Measurements from ENCODE around the gene RFPL4AL1.
"Not testable (repeated sequence)": the region's sequence is repeated elsewhere in the genome, so short reads cannot be mapped to it uniquely, and the experiment has no call there.

The RFPL4AL1 gene

DNA sequence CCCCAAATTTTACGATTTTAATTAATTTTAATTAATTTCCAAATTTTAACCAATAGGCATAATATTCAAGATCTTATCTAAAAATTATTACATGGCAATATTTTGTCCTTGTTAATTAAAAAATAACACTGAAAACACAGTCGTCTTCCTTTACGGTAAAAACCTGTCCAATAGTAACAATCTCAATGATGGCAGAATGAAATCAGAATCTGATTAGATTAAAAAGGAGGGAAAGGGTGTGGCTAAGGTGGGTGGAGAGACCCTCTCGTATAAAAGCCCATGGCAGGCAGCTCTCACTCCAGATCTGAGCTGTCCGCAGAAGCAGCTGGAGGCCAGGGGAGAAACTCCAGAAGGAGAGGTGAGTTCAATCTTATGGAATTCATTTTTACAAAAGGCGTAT, at the start of gene RFPL4AL1:
Gene RFPL4AL1, plus strand, starts transcription at position 301 of the 400 bp plus-strand sequence. CDS start 2,687 bp downstream, outside the sequence.
- DNase-seq (ENCODE audit: low spot score), result not testable (repeated sequence)

DNA sequence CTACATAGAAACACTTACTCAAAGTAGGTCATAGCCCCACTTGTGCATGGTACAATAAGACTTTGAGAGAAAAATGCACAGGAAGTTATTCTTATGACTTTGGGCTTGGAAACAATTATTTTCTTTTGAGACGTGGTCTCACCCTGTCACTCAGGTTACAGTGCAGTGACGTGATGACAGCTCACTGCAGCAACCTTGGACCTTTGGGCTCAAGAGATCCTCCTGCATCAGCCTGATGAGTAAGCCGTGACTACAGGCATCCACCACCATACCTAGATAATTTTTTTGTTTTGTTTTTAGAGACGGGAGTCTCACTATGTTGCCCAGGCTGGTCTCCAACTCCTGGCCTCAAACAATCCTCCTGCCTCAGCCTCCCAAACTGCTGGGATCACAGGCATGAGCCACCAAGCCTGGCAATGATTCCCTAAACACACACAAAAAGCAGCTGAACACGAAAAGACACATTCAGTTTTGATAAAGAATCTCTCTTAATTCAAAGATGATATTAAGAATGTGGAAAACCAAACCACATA, 48.6 kb upstream of the RFPL4AL1 start:
- no peak for DNase-seq (ENCODE audit: low spot score)

DNA sequence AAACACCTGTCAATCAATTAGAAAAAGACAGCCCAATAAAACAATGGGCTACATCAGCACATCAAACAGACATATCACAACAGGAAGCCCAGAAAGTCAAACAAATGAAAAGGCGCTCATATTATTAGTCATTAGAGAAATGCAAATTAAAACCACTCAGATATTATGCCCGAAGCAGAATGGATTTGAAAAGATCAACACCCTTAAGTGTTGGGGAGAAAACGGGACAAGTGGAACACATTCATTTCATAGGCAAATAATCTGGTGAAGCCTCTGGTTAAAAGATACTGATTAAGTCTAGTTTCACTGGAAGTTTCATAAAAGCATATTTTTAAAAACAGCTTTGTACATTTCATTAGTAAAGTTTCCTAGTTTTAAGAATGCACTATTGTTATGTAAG, 48.1 kb upstream of the RFPL4AL1 start:
- no peak for DNase-seq (ENCODE audit: low spot score)

DNA sequence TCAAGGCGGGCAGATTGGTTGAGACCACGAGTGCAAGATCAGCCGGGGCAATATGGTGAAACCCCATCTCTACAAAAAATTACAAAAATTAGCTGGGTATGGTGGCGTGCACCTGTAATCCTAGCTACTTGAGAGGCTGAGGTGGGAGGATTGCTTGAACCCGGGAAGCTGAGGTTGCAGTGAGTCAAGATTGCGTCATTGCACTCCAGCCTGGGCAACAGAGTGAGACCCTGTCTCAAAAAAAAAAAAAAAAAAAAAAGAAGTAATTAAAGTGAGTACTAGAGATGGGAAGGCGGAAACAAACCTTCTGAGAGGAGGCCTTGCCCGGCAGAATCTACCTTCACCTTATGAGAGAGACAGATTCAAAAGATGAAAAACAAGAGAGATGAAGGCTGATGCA, 45.4 kb upstream of the RFPL4AL1 start:
- DNase-seq (ENCODE audit: low spot score), result no peak

DNA sequence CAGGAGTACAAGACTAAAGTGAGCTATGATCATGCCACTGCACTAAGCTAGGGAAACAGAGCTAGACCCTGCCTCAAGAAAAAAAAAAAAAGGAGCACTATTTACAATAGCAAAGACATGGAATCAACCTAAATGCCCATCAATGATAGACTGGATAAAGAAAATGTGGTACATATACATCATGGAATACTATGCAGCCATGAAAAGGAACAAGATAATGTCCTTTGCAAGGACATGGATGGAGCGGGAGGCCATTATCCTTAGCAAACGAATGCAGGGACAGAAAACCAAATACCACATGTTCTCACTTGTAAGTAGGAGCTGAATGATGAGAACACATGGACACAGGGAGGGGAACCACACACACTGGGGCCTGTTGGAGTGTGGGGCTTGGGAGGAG, 38.5 kb upstream of the RFPL4AL1 start:
- not testable (repeated sequence) for DNase-seq (ENCODE audit: low spot score)

DNA sequence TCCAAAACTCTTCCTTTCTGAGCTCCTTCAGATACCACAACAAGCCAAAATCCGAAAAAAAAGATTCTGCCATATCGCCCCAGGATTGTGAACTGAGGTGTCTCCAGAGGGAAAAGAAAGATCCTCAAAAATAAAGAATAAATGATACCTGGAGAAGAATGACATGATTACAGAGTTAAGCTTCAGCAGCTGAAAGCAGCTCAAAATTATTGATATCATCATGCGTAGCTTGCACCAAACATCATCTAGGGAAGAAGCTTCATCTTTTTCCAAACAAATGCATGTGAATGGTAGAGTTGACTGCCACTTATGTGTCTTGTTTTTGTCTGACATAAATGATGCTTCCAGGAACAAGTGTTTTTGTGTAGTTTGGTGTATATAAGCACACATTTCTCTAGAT, 30.6 kb upstream of the RFPL4AL1 start, which contains the start of gene NLRP9:
Gene NLRP9, minus strand, starts transcription at position 101 of the 400 bp plus-strand sequence. Its CDS starts 28 bp downstream, at position 73.
- DNase-seq (ENCODE audit: low spot score), result no peak

DNA sequence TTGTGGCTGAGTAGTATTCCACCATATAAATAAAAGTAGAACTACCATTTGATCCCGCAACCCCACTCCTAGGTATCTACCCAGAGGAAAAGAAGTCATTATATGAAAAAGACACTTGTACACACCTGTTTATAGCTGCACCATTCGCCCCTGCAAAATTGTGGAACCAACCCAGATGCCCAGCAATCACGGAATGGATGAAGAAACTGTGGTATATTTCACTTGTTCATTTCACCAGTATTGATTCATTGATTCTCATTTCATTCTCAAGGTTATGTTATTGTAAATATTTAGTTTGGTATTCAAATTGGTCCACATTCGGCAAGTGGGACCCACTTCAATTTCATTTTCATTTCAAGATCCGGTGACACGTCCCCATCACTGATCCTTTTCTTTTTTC, 18.2 kb upstream of the RFPL4AL1 start:
- DNase-seq (ENCODE audit: low spot score), result no peak

DNA sequence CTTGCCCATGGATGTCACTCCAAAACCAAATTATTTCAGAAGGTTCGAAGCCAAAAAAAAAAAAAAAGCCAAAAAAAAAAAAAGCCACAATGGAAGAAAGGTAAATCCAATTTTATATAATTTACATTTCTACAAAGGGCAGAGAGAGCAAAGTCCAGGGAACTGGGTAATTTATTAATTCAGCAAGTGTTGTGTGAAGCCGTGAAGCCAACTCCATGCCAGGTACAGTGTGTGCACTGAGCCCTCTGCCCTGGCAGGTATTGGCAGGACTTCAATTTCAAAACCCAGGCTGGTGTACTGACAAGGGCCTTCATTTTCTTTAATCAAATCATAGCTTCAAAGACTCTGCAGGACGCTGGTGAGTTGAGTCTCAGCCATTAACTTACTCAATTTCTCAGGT, 15.5 kb upstream of the RFPL4AL1 start:
- DNase-seq (ENCODE audit: low spot score), result no peak

DNA sequence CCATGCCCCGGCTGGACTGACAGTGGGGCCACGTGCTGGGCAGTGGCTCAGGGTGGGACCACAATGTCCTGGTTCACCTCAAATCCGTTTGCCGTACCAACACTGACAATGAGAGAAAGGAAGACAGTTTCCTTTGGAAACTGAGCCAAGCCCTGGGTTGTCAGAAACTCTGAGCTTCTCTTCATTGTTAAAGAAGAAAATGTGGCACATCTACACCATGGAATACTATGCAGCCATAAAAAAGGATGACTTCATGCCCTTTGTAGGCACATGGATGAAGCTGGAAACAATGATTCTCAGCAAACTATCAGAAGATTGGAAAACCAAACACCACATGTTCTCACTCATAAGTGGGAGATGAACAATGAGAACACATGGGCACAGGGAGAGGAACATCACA, 12.1 kb upstream of the RFPL4AL1 start:
- DNase-seq (ENCODE audit: low spot score), result not testable (repeated sequence)

DNA sequence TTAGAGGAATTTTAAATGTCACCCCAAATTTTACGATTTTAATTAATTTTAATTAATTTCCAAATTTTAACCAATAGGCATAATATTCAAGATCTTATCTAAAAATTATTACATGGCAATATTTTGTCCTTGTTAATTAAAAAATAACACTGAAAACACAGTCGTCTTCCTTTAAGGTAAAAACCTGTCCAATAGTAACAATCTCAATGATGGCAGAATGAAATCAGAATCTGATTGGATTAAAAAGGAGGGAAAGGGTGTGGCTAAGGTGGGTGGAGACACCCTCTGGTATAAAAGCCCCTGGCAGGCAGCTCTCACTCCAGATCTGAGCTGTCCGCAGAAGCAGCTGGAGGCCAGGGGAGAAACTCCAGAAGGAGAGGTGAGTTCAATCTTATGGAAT, 10.1 kb upstream of the RFPL4AL1 start, which contains the start of gene RFPL4A:
Gene RFPL4A, plus strand, starts transcription at position 301 of the 400 bp plus-strand sequence. CDS start 2,704 bp downstream, outside the sequence.
- DNase-seq (ENCODE audit: low spot score), result not testable (repeated sequence)

DNA sequence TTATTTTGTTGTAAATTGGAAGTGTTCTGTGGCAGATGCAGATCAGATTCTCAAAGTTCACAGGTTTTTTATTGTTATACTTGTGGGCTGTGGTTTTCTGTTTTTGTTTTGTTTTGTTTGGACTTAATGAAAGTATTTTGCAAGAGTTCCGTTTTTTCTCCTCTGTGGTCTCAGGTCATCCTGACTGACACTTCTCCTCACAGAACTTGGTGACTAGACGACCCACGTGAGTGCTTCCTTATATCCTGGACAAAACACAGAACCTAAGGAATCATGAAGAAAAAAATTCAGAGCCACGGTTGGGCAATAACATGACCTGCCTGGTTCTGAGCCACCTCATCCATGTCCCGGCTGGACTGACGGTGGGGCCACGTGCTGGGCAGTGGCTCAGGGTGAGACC, 2.5 kb upstream of the RFPL4AL1 start:
- DNase-seq (ENCODE audit: low spot score), result peak; percentile 32

DNA sequence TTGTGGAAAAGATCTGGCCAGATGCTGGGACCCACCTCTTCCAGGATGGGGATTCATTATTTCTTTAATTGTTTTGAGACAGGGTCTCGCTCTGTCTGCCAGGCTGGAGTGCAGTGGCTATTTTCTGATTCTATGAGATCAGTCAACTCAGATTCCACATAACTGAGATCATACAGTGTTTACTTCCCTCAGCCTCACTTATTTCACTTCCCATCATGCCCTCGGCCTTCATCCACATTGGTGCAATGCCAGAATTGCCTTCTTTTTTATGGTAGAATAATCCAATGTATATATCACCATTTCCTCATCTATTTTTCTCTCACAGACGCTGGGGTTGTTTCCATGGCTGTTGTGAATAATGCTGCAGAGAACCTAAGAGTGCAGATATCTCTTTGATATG, 714 bp downstream of the RFPL4AL1 start:
- DNase-seq (ENCODE audit: low spot score), result not testable (repeated sequence)

DNA sequence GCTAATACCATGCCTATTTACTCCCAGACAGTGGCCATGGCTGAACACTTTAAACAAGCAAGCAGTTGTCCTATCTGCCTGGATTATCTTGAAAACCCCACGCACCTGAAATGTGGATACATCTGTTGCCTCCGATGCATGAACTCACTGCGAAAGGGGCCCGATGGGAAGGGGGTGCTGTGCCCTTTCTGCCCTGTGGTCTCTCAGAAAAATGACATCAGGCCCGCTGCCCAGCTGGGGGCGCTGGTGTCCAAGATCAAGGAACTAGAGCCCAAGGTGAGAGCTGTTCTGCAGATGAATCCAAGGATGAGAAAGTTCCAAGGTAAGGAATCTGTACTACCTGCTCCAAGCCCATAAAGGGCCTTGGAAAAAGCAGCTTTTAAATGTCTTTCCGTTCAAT, 8.6 kb downstream of the RFPL4AL1 start:
- DNase-seq (ENCODE audit: low spot score), result no peak

DNA sequence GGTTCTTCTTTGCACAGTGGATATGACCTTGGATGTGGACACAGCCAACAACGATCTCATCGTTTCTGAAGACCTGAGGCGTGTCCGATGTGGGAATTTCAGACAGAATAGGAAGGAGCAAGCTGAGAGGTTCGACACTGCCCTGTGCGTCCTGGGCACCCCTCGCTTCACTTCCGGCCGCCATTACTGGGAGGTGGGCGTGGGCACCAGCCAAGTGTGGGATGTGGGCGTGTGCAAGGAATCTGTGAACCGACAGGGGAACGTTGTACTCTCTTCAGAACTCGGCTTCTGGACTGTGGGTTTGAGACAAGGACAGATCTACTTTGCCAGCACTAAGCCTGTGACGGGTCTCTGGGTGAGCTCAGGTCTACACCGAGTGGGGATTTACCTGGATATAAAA, 9.4 kb downstream of the RFPL4AL1 start:
- no peak for DNase-seq (ENCODE audit: low spot score)

DNA sequence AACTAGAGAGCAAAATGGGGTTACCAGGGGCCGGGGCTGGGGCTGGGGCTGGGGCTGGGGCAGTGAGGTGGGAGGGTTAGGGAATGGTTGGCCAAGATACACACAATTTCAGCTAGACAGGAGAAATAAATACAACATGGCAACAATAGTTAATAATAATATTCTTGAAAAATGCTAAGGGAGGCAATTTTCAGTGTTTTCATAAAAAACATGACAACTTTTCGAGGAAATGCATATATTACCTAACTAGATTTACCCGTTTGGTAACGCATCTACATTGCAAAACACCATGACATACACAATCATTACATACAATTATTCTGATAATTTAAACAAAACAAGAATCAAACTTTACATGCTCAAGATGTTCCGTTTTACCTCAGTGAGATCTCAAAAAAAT, 12.2 kb downstream of the RFPL4AL1 start:
- DNase-seq (ENCODE audit: low spot score), result no peak

DNA sequence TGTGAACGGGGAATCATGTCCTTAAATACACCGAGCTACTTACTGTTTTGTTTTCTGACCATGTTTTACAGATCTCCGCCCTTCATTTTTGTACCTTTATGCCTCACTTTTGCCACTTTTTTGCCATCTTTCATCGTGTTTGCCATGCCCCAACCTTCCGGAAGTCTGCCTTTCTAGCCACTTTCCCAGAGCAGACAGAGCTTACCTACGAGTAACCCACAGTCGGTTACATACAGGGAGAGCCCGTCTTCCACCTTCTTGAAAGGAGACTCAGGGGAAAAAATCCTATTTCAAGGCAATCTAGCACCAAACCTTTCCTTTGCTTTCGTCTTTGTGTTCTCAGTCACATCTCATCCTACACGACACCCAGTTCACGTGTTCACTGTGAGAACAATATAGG, 26.1 kb downstream of the RFPL4AL1 start:
- no peak for DNase-seq (ENCODE audit: low spot score)

DNA sequence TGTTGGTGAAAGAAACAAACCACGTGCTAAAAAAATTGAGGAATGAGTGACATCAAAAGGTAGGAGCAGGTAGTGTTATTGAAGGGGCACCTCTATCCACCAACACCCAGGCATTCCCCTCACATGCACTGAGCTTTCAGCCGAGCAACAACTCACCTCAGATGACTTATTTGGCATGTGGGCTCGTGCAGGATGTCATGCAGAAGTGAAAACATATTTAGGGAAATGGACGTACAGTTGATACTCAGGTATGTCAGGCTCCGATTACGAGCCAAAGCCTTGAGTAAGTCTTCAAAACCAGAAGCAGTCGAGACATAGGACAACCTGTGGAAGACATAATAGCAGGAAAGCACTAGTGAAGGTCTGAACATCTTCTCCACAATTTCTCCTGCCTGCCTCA, 32.5 kb downstream of the RFPL4AL1 start:
- DNase-seq (ENCODE audit: low spot score), result peak; percentile 48

DNA sequence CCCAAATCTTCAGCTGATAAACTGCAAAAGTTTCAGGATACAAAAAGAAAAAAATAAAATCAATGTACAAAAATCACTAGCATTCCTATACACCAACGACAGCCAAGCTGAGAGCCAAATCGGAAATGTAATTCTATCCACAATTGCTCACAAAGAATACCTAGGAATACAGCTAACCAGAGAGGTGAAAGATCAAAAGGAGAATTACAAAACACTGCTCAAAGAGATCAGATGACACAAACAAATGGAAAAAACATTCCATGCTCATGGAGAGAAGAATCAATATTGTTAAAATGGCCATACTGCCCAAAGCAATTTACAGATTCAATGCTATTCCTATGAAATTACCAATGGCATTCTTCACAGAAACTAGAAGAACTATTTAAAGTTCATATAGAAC, 33.4 kb downstream of the RFPL4AL1 start:
- DNase-seq (ENCODE audit: low spot score), result peak; percentile 66

DNA sequence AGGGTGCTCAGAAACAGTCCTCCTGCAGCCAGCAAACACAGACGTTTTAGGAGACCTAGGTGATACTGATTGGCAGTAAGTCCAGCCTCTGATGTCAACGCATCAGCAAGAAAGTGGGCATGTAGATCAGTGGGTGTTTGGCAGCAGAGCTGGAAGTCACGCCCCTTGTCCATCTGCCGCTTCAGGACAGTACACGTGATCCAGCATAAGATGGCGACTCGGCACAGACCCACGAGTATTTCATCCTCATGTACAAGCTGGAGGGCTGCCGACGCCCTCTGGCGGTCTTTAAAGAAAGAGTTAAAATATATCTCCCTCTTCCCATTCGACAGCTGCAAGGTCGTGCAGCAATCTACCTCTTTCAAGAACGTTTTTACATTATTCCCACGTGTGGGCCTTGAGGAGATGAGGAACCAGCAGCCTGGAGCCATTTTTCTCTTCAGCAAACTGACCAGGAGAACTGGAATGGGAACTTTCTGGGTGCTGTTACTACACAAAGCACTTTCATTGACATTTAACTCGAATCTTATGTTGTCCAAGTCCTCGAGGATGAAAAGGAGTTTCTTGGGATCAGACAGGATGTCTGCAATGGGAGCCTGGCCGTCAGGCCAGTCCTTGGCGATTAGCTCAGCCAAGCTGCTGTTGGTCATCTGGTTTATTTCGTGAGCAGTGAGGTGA, 40.6 kb downstream of the RFPL4AL1 start:
- peak; percentile 94 for DNase-seq (ENCODE audit: low spot score)

DNA sequence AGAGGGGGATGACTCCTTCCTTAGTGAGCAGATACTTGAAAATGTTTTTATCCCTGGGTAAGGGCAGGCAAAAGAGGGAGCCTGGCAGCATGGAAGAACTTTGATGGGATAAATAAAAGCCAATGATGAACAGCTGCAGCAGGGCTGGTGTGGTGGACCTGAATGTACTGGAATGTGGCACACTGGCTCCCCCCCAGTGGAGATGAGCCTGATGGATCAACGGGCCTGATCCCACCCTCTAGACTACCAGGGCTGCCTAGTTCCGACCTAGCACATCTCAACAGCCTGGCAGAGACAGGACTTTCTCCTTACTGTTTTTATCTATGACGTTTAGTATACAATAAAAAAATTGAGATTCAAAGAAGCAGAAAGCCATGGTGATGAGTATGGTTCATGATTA, 42.4 kb downstream of the RFPL4AL1 start:
- DNase-seq (ENCODE audit: low spot score), result no peak

DNA sequence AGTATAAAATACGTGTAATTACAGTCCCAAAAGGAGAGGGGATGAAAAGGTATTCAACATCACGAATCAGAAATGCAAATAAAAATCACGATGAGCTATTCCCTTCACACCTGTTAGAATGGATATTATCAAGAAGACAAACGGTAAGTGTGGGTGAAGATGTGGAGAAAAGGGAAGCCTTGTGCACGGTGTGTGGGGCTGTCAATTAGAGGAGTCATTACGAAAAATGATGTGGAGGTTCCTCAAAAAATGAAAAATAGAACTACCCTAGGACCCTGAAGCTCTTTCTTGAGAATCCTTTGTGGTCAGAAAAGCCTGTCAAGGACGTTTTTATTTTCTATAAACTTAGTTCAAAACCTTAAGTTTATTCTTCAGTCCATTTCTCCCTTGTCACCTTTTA, 43.5 kb downstream of the RFPL4AL1 start:
- no peak for DNase-seq (ENCODE audit: low spot score)

DNA sequence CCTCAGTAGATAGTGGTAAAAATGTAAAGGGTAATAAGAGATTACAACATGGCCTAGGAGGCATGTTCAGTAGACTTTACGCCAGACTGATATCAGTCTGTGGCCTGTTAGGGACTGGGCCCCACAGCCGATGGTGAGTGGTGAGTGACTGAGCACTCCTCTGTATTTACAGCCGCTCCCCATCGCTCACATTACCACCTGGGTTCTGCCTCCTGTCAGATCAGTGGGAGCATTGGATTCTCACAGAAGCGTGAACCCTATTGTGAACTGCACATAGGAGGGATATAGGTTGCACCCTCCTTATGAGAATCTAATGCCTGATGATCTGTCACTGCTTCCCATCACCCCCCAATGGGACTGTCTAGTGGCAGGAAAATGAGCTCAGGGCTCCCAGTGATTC, 45.0 kb downstream of the RFPL4AL1 start:
- no peak for DNase-seq (ENCODE audit: low spot score)

DNA sequence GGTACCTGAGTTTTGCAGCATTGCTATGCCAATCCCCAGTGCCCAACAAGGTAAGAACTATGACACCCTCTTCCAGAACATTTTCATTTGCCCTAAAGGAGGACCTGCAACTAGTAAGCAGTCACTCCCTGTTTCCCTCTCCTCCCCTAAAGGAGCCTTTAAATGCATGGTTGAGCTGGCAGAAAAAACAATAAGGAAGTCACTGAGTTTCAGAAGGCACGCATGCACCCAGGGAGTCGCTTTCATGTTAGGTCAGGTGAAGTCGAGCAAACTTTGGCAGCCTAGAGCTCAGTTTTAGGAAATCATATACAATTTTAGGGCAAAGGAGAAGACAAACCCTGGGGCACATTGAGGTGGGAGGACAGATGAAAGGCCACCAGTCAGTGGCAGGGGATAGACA, 51.1 kb downstream of the RFPL4AL1 start:
- DNase-seq (ENCODE audit: low spot score), result no peak
